Breast epithelium (tissue), 3 donors: ENCODE results near the gene RBPMS2.

Experiments
- CTCF ChIP-seq, 3 donors: fragments of 450-650 bp; IDR thresholded peaks; one replicate each; pipeline ENCODE4 v1.5.1; 2016 to 2017; ENCODE audit warnings: antibody characterized with exemption in 3 of 3, mild to moderate bottlenecking in 3 of 3, moderate library complexity in 3 of 3
- POLR2A ChIP-seq: fragments of 450-650 bp; IDR thresholded peaks from one replicate; pipeline ENCODE4 v1.6.1; 2016; ENCODE audit warnings: antibody characterized with exemption, mild to moderate bottlenecking, moderate library complexity
- POLR2AphosphoS5 ChIP-seq, 3 donors: sonication (generic); formaldehyde crosslinking; IDR thresholded peaks; one replicate each; pipeline ENCODE4 v1.6.1; 2017; ENCODE audit warnings: antibody characterized with exemption in 3 of 3

- no peak for TF ChIP-seq POLR2AphosphoS5 (IDR thresholded peaks at IDR 0.05)
- no peak for TF ChIP-seq CTCF (IDR thresholded peaks at IDR 0.05)
- TF ChIP-seq POLR2A, result no peak
Measured at GRCh38 chr15:64800476-64800875, 25.1 kb upstream of the RBPMS2 start.
